Activated naive CD8-positive, alpha-beta T cell (primary cell): ENCODE measurements around the gene SPECC1.
"Not testable (repeated sequence)": the region's sequence is repeated elsewhere in the genome, so short reads cannot be mapped to it uniquely, and the experiment has no call there.

ENCODE experiments used
- H3K27ac Mint-ChIP-seq: one replicate; pipeline ENCODE4 v1.8.0; 2021; ENCODE audit warnings: mixed read lengths
- H3K27me3 Mint-ChIP-seq: one replicate; pipeline ENCODE4 v1.8.0; 2021; ENCODE audit warnings: mixed read lengths
- H3K36me3 Mint-ChIP-seq: one replicate; pipeline ENCODE4 v1.8.0; 2021; ENCODE audit warnings: mixed read lengths
- H3K4me1 Mint-ChIP-seq: one replicate; pipeline ENCODE4 v1.8.0; 2021; ENCODE audit warnings: low read depth, mixed read lengths
- H3K4me3 Mint-ChIP-seq: one replicate; pipeline ENCODE4 v1.8.0; 2021; ENCODE audit warnings: mild to moderate bottlenecking, mixed read lengths
- H3K9me3 Mint-ChIP-seq: one replicate; pipeline ENCODE4 v1.8.0; 2021; ENCODE audit warnings: low read depth, mixed read lengths

SPECC1 gene

GRCh38 chr17:20263115-20263433 lies 253.9 kb downstream of the SPECC1 start:
- H3K27ac Mint-ChIP-seq: peak overlapping the region; percentile 78
- peaks cover 74% of the 10 kb centered on the region for H3K4me1 Mint-ChIP-seq
- not testable (repeated sequence) for H3K9me3 Mint-ChIP-seq, H3K4me3 Mint-ChIP-seq, H3K27me3 Mint-ChIP-seq, H3K36me3 Mint-ChIP-seq

- H3K4me3 Mint-ChIP-seq: no peak overlapping the region
- H3K27ac Mint-ChIP-seq: peak overlapping the region; percentile 66
- H3K9me3 Mint-ChIP-seq: peaks cover under 1% of the 10 kb centered on the region
- H3K36me3 Mint-ChIP-seq: peaks cover 2% of the 10 kb centered on the region
- peaks cover 76% of the 10 kb centered on the region for H3K4me1 Mint-ChIP-seq
- no peaks in the 10 kb centered on the region for H3K27me3 Mint-ChIP-seq
Observed at GRCh38 chr17:20263595-20263994, 254.4 kb downstream of the SPECC1 start.

GRCh38 chr17:20264996-20265395 lies 255.8 kb downstream of the SPECC1 start:
- H3K36me3 Mint-ChIP-seq: no peaks in the 10 kb centered on the region
- H3K27ac Mint-ChIP-seq: no peak overlapping the region
- no peaks in the 10 kb centered on the region for H3K9me3 Mint-ChIP-seq
- H3K4me3 Mint-ChIP-seq: no peak overlapping the region
- H3K27me3 Mint-ChIP-seq: no peaks in the 10 kb centered on the region
- H3K4me1 Mint-ChIP-seq: peaks cover 89% of the 10 kb centered on the region

- peak overlapping the region; percentile 30 for H3K4me3 Mint-ChIP-seq
- H3K27ac Mint-ChIP-seq: peak overlapping the region; percentile 73
Observed at GRCh38 chr17:20266806-20267458, 257.8 kb downstream of the SPECC1 start.

GRCh38 chr17:20267459-20267842 lies 258.3 kb downstream of the SPECC1 start:
- Mint-ChIP-seq H3K36me3 (no peaks in the 10 kb centered on the region), H3K27me3 (no peaks in the 10 kb centered on the region), H3K27ac (peak overlapping the region; percentile 73), H3K9me3 (no peaks in the 10 kb centered on the region), H3K4me1 (peaks cover 91% of the 10 kb centered on the region), H3K4me3 (peak overlapping the region; percentile 30)

More at GRCh38 chr17:20266806-20267458, 257.8 kb downstream of the SPECC1 start:
- H3K9me3 Mint-ChIP-seq: no peaks in the 10 kb centered on the region
- H3K27me3 Mint-ChIP-seq: no peaks in the 10 kb centered on the region
- H3K4me1 Mint-ChIP-seq: peaks cover 91% of the 10 kb centered on the region
- no peaks in the 10 kb centered on the region for H3K36me3 Mint-ChIP-seq

GRCh38 chr17:20270369-20270768 lies 261.2 kb downstream of the SPECC1 start:
- Mint-ChIP-seq H3K4me3 (no peak overlapping the region), H3K36me3 (no peaks in the 10 kb centered on the region), H3K27me3 (no peaks in the 10 kb centered on the region), H3K4me1 (peaks cover 94% of the 10 kb centered on the region), H3K27ac (peak overlapping the region; percentile 82), H3K9me3 (no peaks in the 10 kb centered on the region)

- H3K4me3 Mint-ChIP-seq: peak overlapping the region; percentile 56
- H3K4me1 Mint-ChIP-seq: peaks cover 94% of the 10 kb centered on the region
- no peaks in the 10 kb centered on the region for H3K36me3 Mint-ChIP-seq
- H3K27me3 Mint-ChIP-seq: no peaks in the 10 kb centered on the region
- H3K27ac Mint-ChIP-seq: peak overlapping the region; percentile 82
- H3K9me3 Mint-ChIP-seq: no peaks in the 10 kb centered on the region
Observed at GRCh38 chr17:20271011-20271610, 262.0 kb downstream of the SPECC1 start.

GRCh38 chr17:20273741-20274500 lies 264.8 kb downstream of the SPECC1 start:
- no peaks in the 10 kb centered on the region for H3K9me3 Mint-ChIP-seq
- no peaks in the 10 kb centered on the region for H3K27me3 Mint-ChIP-seq
- H3K4me1 Mint-ChIP-seq: peaks cover 94% of the 10 kb centered on the region
- H3K4me3 Mint-ChIP-seq: peak overlapping the region; percentile 68
- peak overlapping the region; percentile 89 for H3K27ac Mint-ChIP-seq
- H3K36me3 Mint-ChIP-seq: no peaks in the 10 kb centered on the region

- H3K27me3 Mint-ChIP-seq: no peaks in the 10 kb centered on the region
- H3K36me3 Mint-ChIP-seq: no peaks in the 10 kb centered on the region
- H3K4me1 Mint-ChIP-seq: peaks cover 92% of the 10 kb centered on the region
- peak overlapping the region; percentile 51 for H3K27ac Mint-ChIP-seq
- peak overlapping the region; percentile 43 for H3K4me3 Mint-ChIP-seq
- H3K9me3 Mint-ChIP-seq: no peaks in the 10 kb centered on the region
Observed at GRCh38 chr17:20275653-20276052, 266.5 kb downstream of the SPECC1 start.

GRCh38 chr17:20276421-20276820 lies 267.3 kb downstream of the SPECC1 start:
- H3K4me1 Mint-ChIP-seq: peaks cover 88% of the 10 kb centered on the region
- no peaks in the 10 kb centered on the region for H3K36me3 Mint-ChIP-seq

GRCh38 chr17:20278805-20279204 lies 269.6 kb downstream of the SPECC1 start:
- H3K27me3 Mint-ChIP-seq: no peaks in the 10 kb centered on the region
- H3K4me3 Mint-ChIP-seq: no peak overlapping the region
- H3K36me3 Mint-ChIP-seq: no peaks in the 10 kb centered on the region
- H3K27ac Mint-ChIP-seq: no peak overlapping the region
- no peaks in the 10 kb centered on the region for H3K9me3 Mint-ChIP-seq
- H3K4me1 Mint-ChIP-seq: peaks cover 68% of the 10 kb centered on the region

More at GRCh38 chr17:20276421-20276820, 267.3 kb downstream of the SPECC1 start:
- H3K27me3 Mint-ChIP-seq: no peaks in the 10 kb centered on the region
- peak overlapping the region; percentile 81 for H3K27ac Mint-ChIP-seq
- peak overlapping the region; percentile 44 for H3K4me3 Mint-ChIP-seq
- no peaks in the 10 kb centered on the region for H3K9me3 Mint-ChIP-seq

- Mint-ChIP-seq H3K4me1 (peaks cover 62% of the 10 kb centered on the region), H3K36me3 (no peaks in the 10 kb centered on the region), H3K27me3 (no peaks in the 10 kb centered on the region), H3K9me3 (no peaks in the 10 kb centered on the region), H3K27ac (no peak overlapping the region), H3K4me3 (peak overlapping the region; percentile 5)
Observed at GRCh38 chr17:20279631-20280030, 270.5 kb downstream of the SPECC1 start.

GRCh38 chr17:20280051-20280450 lies 270.9 kb downstream of the SPECC1 start:
- H3K4me1 Mint-ChIP-seq: peaks cover 59% of the 10 kb centered on the region
- H3K27ac Mint-ChIP-seq: no peak overlapping the region
- no peaks in the 10 kb centered on the region for H3K27me3 Mint-ChIP-seq
- H3K36me3 Mint-ChIP-seq: no peaks in the 10 kb centered on the region
- no peak overlapping the region for H3K4me3 Mint-ChIP-seq
- no peaks in the 10 kb centered on the region for H3K9me3 Mint-ChIP-seq

- no peak overlapping the region for H3K4me3 Mint-ChIP-seq
- H3K27ac Mint-ChIP-seq: no peak overlapping the region
- H3K4me1 Mint-ChIP-seq: peaks cover 51% of the 10 kb centered on the region
- H3K36me3 Mint-ChIP-seq: no peaks in the 10 kb centered on the region
- H3K27me3 Mint-ChIP-seq: no peaks in the 10 kb centered on the region
- no peaks in the 10 kb centered on the region for H3K9me3 Mint-ChIP-seq
Observed at GRCh38 chr17:20280851-20281250, 271.7 kb downstream of the SPECC1 start.

- no peaks in the 10 kb centered on the region for H3K36me3 Mint-ChIP-seq
- peaks cover 41% of the 10 kb centered on the region for H3K4me1 Mint-ChIP-seq
Observed at GRCh38 chr17:20281860-20282259, 272.7 kb downstream of the SPECC1 start.

More at GRCh38 chr17:20281860-20282259, 272.7 kb downstream of the SPECC1 start:
- Mint-ChIP-seq H3K9me3 (no peaks in the 10 kb centered on the region), H3K27ac (no peak overlapping the region), H3K27me3 (no peaks in the 10 kb centered on the region), H3K4me3 (no peak overlapping the region)
